Epithelial cell of proximal tubule (primary cell): Measurements from ENCODE around the gene C6orf132. TPM values are rescaled to one million over a fixed set of nuclear protein-coding genes. Genes with fewer than 3 reads are reported as not detected.

ENCODE experiments used
- DNase-seq: peaks from one replicate; pipeline ENCODE4 v3.0.0-alpha.2; 2011; ENCODE audit warnings: low read depth
- H3K4me3 ChIP-seq: 2 replicates; pipeline ENCODE4 v1.5.1; 2011; ENCODE audit warnings: low read depth, mild to moderate bottlenecking, low read length
- total RNA-seq: library from RNA; depleted of rRNA; stranded (reverse); fragments of >200 nt; gene quantifications from 2 replicates; pipeline ENCODE4 v1.2.3, GENCODE V29; 2015
- TF ChIP-seq, protein P1 (sequence below): conservative IDR thresholded peaks from 2 replicates; pipeline ENCODE4 v1.5.1; 2012; ENCODE audit warnings: low read depth, mild to moderate bottlenecking, low read length

C6orf132 gene
- total RNA-seq, 1 donor from 2014 or later: 19.8 TPM

- TF ChIP-seq, protein P1, sequence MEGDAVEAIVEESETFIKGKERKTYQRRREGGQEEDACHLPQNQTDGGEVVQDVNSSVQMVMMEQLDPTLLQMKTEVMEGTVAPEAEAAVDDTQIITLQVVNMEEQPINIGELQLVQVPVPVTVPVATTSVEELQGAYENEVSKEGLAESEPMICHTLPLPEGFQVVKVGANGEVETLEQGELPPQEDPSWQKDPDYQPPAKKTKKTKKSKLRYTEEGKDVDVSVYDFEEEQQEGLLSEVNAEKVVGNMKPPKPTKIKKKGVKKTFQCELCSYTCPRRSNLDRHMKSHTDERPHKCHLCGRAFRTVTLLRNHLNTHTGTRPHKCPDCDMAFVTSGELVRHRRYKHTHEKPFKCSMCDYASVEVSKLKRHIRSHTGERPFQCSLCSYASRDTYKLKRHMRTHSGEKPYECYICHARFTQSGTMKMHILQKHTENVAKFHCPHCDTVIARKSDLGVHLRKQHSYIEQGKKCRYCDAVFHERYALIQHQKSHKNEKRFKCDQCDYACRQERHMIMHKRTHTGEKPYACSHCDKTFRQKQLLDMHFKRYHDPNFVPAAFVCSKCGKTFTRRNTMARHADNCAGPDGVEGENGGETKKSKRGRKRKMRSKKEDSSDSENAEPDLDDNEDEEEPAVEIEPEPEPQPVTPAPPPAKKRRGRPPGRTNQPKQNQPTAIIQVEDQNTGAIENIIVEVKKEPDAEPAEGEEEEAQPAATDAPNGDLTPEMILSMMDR: no peak
- no peak for DNase-seq
- no peak overlapping the region for H3K4me3 ChIP-seq
Observed at GRCh38 chr6:42179945-42180313, 37.5 kb upstream of the C6orf132 start.

- no peak for DNase-seq
- TF ChIP-seq, protein P1: no peak
Observed at GRCh38 chr6:42179261-42179944, 37.0 kb upstream of the C6orf132 start.

DNA sequence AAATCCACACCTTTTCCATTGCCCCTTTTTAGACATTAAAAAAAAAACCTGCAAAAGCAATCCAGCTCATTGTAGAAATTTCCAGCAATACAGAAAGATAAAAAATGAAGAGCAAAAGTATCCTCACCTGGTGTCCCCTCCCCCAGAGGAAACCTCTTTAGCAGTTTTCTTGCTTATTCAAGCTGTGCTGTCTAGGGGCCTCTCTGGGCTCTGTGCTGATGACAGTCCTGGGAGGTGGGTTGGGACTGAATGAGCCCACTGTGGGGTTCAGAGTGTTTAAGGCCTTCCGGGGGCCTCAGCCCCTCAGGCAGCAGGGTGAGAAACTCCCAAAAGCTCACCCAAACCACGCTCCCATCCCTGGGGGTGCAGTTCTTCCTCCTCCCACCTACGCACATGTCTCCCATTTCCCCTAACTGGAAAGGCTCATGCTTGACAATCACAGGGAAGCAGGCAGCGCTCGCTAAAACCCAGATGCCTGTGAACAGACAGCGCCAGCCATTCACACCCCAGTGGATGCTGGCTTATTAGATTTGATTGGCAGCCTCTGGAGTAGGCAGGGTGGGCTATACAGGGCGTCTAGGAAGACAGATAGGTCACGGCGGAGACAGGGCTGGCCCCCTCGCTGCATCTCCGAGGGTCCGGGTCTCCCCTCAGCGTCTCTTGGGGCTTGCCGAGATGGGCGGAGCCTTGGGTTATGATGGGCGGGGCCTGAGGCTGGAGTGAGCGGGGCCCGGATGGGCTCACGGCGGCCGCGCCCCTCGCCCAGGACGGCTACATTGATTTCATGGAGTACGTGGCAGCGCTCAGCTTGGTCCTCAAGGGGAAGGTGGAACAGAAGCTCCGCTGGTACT lies 35.3 kb upstream of the C6orf132 start:
- no peak for DNase-seq
- no peak overlapping the region for H3K4me3 ChIP-seq
- TF ChIP-seq, protein P1: no peak

More at GRCh38 chr6:42179261-42179944, 37.0 kb upstream of the C6orf132 start:
- no peak overlapping the region for H3K4me3 ChIP-seq

DNA sequence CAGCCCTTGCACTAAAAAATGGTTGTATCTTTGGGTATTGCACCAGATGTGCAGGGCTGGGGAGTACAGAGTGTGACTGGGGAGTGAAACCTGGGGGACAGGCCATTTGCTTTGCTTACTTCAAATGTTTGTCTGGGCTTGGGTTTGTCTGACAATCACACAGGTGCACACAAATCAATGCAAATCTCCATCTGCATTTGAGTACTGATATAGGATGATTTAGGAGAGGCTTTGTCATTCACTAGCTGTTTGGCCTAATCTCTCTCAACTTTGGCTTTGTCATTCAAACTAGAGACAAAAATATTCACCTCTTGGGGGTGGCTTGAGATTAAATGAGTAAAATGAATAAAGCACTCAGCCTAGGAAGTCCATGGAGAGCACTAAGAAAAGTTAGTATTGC lies 34.6 kb upstream of the C6orf132 start:
- DNase-seq: no peak
- no peak overlapping the region for H3K4me3 ChIP-seq
- TF ChIP-seq, protein P1: no peak

GRCh38 chr6:42175860-42176259 lies 33.4 kb upstream of the C6orf132 start:
- no peak overlapping the region for H3K4me3 ChIP-seq
- TF ChIP-seq, protein P1: peak; percentile 47
- no peak for DNase-seq

- no peak for DNase-seq
- TF ChIP-seq, protein P1: no peak
Observed at GRCh38 chr6:42173101-42173500, 30.7 kb upstream of the C6orf132 start, which contains the start of gene GUCA1A. TSS of gene GUCA1A (plus strand) at chr6:42173364. CDS start at chr6:42173614, 250 bp downstream.

More at GRCh38 chr6:42173101-42173500, 30.7 kb upstream of the C6orf132 start, which contains the start of gene GUCA1A:
- no peak within 1 kb of the TSS for H3K4me3 ChIP-seq
